K562 treated with DMSO at 1 percent for 12 hours (cell line): ENCODE measurements around the gene SEMA3G. TPM values are rescaled to one million over a fixed set of nuclear protein-coding genes. Genes with fewer than 3 reads are reported as not detected.

Experiments used
- total RNA-seq: library from RNA; unstranded; fragments of 300-600 nt; gene quantifications from 2 replicates; pipeline ENCODE4 v1.2.3, GENCODE V29; 2022; ENCODE audit not compliant: insufficient read depth

Gene SEMA3G
- total RNA-seq = 0.75 TPM in 1 of 2 replicates, not detected in the other

GRCh38 chr3:52444860-52445793, at the start of gene SEMA3G:
Gene SEMA3G, minus strand, starts transcription at chr3:52445103. Its CDS starts 76 bp downstream, at chr3:52445027.

GRCh38 chr3:52455283-52456168, 10.6 kb upstream of the SEMA3G start, which contains the start of gene NISCH:
Gene NISCH, plus strand, starts transcription at chr3:52455604. Its CDS starts 38 bp downstream, at chr3:52455642.

GRCh38 chr3:52453496-52454249, 8.8 kb upstream of the SEMA3G start, which contains the start of gene TNNC1:
Gene TNNC1, minus strand, starts transcription at chr3:52454041. Its CDS starts 26 bp downstream, at chr3:52454015.

Other genes with a start within 250 kb of the SEMA3G start
- gene ALAS1, start 246.9 kb downstream of the SEMA3G start, total RNA-seq = 34.1 and 73.7 TPM in 2 replicates
- gene TLR9, start 219.5 kb downstream of the SEMA3G start, total RNA-seq = 0.30 TPM in 1 of 2 replicates, not detected in the other
- gene TWF2, start 205.9 kb downstream of the SEMA3G start, total RNA-seq = 133 and 166 TPM in 2 replicates
- gene PPM1M, start 199.3 kb downstream of the SEMA3G start, total RNA-seq = 8.1 and 12.7 TPM in 2 replicates
- gene WDR82, start 166.5 kb downstream of the SEMA3G start, total RNA-seq = 14.2 and 36.3 TPM in 2 replicates
- 3.0 TPM in 2 replicates for gene GLYCTK, start 157.3 kb downstream of the SEMA3G start, total RNA-seq
- gene DNAH1, start 128.8 kb downstream of the SEMA3G start, total RNA-seq = 0.16 and 1.1 TPM in 2 replicates
- gene BAP1, start 35.1 kb downstream of the SEMA3G start, total RNA-seq = 43.9 and 50.0 TPM in 2 replicates
- 14.3 and 23.0 TPM in 2 replicates for gene PHF7, start 34.4 kb downstream of the SEMA3G start, total RNA-seq
- gene TNNC1, start 8.9 kb upstream of the SEMA3G start, total RNA-seq = not detected in 2 replicates
- gene NISCH, start 10.5 kb upstream of the SEMA3G start, total RNA-seq = 23.4 and 64.2 TPM in 2 replicates
- 0.16 and 0.28 TPM in 2 replicates for gene STAB1, start 50.2 kb upstream of the SEMA3G start, total RNA-seq
- 100 and 116 TPM in 2 replicates for gene NT5DC2, start 88.8 kb upstream of the SEMA3G start, total RNA-seq
- gene UQCC5, start 91.5 kb upstream of the SEMA3G start, total RNA-seq = 9.1 and 44.0 TPM in 2 replicates
- gene PBRM1, start 240.8 kb upstream of the SEMA3G start, total RNA-seq = 2.4 and 21.5 TPM in 2 replicates
- gene GNL3, start 240.9 kb upstream of the SEMA3G start, total RNA-seq = 27.8 and 46.8 TPM in 2 replicates